Panc1 (cell line): ENCODE measurements around the gene P2RY2. TPM values are rescaled to one million over a fixed set of nuclear protein-coding genes. Genes with fewer than 3 reads are reported as not detected.
A peak's percentile ranks its signal among the peaks of the same experiment; 100 is the strongest.

ENCODE experiments used
- ATAC-seq: fragments of 200-7000 bp; cut with Tn5 transposase; 2 replicates; pipeline ENCODE4 v1.9.1; 2020; ENCODE audit warnings: mild to moderate bottlenecking, moderate library complexity
- BruUV-seq: library from RNA; stranded (reverse); fragments of 400-500 nt; replicated peaks from 2 replicates; lab custom pipeline; 2021; lab: Mats Ljungman, UMichigan
- CTCF ChIA-PET: fragments of 300-600 bp; sonication (Branson Sonifier 250); formaldehyde crosslinking; loops from one replicate; lab custom pipeline; 2022; ENCODE audit warnings: antibody characterized with exemption; lab: Charles Lee
- POLR2A ChIA-PET: fragments of 300-600 bp; sonication (Branson Sonifier 250); formaldehyde crosslinking; loops from one replicate; lab custom pipeline; 2022; ENCODE audit warnings: antibody characterized with exemption; lab: Charles Lee
- DNase-seq: peaks from one replicate; pipeline ENCODE4 v3.0.0-alpha.2; 2010; ENCODE audit warnings: low read depth, low spot score
- H3K27ac ChIP-seq: 2 replicates; pipeline ENCODE4 v1.5.1; 2011; ENCODE audit warnings: mild to moderate bottlenecking, low read length, inconsistent platforms
- H3K27me3 ChIP-seq: fragments of 200-500 bp; sonication (Bioruptor generic); 2 replicates; pipeline ENCODE4 v1.6.0; 2014; ENCODE audit warnings: low read length, inconsistent platforms; ENCODE audit not compliant: control insufficient read depth, insufficient read depth
- H3K36me3 ChIP-seq: fragments of 200-500 bp; sonication (Bioruptor generic); 2 replicates; pipeline ENCODE4 v1.5.1; 2014; ENCODE audit warnings: inconsistent platforms, mild to moderate bottlenecking, low read length, moderate library complexity; ENCODE audit not compliant: control insufficient read depth, insufficient read depth
- H3K4me1 ChIP-seq: 2 replicates; pipeline ENCODE4 v1.5.1; 2011; ENCODE audit warnings: inconsistent platforms, mild to moderate bottlenecking, low read length, moderate library complexity; ENCODE audit not compliant: control insufficient read depth, insufficient read depth
- H3K4me3 ChIP-seq, 2 experiments: 2 replicates each; pipeline ENCODE4 v1.5.1; 2011 to 2012; ENCODE audit warnings: low read depth in 2 of 2, low read length in 2 of 2, mild to moderate bottlenecking in 2 of 2, inconsistent platforms in 1 of 2, moderate library complexity in 1 of 2
- H3K9me3 ChIP-seq: fragments of 200-500 bp; sonication (Bioruptor generic); 2 replicates; pipeline ENCODE4 v1.5.1; 2014; ENCODE audit warnings: low read depth, mild to moderate bottlenecking, inconsistent platforms, low read length, moderate library complexity; ENCODE audit not compliant: control insufficient read depth, insufficient read depth
- POLR2AphosphoS5 ChIP-seq: IDR thresholded peaks from 2 replicates; pipeline ENCODE4 v1.6.1; 2012; ENCODE audit warnings: mild to moderate bottlenecking, low read depth, low read length, moderate library complexity
- SIN3A ChIP-seq: IDR thresholded peaks from 2 replicates; pipeline ENCODE4 v1.6.1; 2012; ENCODE audit warnings: low read depth, mild to moderate bottlenecking, low read length, moderate library complexity, borderline replicate concordance; ENCODE audit not compliant: insufficient read depth
- TCF7L2 ChIP-seq: IDR thresholded peaks from 2 replicates; pipeline ENCODE4 v1.6.1; 2011; ENCODE audit warnings: mild to moderate bottlenecking, low read depth, low read length, inconsistent platforms
- in situ Hi-C: cut with HindIII; loops from 2 replicates; pipeline ENCODE4 v1.10.0; 2016; ENCODE audit warnings: low sequenced_read_pairs, low pct_unique_long_range_greater_than_20kb
- intact Hi-C: fragments of 100-400 bp; cut with micrococcal nuclease; formaldehyde crosslinking; loops from one replicate; pipeline ENCODE4 v1.10.0; 2022; ENCODE audit not compliant: unreplicated experiment
- total RNA-seq: library from RNA; stranded (reverse); gene quantifications from one replicate; pipeline ENCODE4 v1.2.1, GENCODE V29; 2021; ENCODE audit not compliant: unreplicated experiment
- TF ChIP-seq, protein P1 (sequence below), 2 experiments: IDR thresholded peaks; 2 replicates each; pipeline ENCODE4 v1.6.1; 2011 to 2012; ENCODE audit warnings: low read depth in 2 of 2, control low read depth in 1 of 2, low read length in 1 of 2, mild to moderate bottlenecking in 1 of 2, moderate library complexity in 1 of 2; ENCODE audit not compliant: insufficient read depth in 1 of 2
- TF ChIP-seq, protein P2 (sequence below): fragments of 450-650 bp; IDR thresholded peaks from 2 replicates; pipeline ENCODE4 v1.5.1; 2017; ENCODE audit warnings: mild to moderate bottlenecking

P2RY2 gene
- total RNA-seq, 1 experiment from 2014 or later = 2.4 TPM

DNA sequence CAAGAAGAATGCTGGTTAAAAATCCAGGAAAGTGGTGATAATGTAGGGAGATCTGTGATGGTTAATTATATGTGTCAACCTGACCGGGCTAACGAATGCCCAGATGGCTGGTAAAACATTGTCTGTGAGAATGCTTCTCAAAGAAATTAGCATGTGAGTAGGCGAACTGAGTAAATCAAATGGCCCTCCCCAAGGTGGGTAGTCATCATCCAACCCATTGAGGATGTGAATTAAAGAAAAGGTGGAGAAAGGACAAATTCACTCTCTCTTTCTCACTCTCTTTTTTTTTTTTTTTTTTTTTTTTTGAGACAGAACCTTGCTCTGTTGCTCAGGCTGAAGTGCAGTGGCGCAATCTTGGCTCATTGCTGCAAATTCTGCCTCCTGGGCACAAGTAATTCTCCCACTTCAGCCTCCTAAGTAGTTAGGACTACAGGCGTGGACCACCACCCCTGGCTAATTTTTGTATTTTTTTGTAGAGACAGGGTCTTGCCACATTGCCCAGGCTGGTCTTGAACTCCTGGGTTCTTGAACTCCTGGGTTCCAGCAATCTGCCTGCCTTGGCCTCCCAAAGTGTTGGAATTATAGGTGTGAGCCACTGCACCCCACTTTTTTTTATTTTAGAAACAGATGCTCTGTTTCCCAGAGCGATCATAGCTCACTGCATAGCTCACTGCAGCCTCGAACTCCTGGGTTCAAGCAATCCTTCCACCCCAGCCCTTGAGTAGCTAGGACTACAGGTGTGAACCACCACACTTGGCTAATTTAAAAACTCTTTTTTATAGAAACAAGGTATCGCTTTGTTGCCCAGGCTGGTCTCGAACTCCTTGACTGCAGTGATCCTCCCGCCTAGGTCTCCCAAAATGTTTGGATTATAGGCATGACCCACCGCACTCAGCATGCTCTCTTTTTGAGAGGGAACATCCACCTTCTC lies 32.0 kb downstream of the P2RY2 start:
- Histone ChIP-seq H3K27me3 (no peaks in the 10 kb centered on the region), H3K27ac (no peak overlapping the region), H3K4me1 (no peaks in the 10 kb centered on the region; the same call in 1 of the 2 replicates), H3K4me3 (no peak overlapping the region), H3K9me3 (no peaks in the 10 kb centered on the region), H3K36me3 (no peaks in the 10 kb centered on the region)
- POLR2A ChIA-PET = no interaction called here
- DNase-seq = no peak
- TF ChIP-seq SIN3A (no peak), TCF7L2 (no peak), POLR2AphosphoS5 (no peak)
- TF ChIP-seq, protein P1, sequence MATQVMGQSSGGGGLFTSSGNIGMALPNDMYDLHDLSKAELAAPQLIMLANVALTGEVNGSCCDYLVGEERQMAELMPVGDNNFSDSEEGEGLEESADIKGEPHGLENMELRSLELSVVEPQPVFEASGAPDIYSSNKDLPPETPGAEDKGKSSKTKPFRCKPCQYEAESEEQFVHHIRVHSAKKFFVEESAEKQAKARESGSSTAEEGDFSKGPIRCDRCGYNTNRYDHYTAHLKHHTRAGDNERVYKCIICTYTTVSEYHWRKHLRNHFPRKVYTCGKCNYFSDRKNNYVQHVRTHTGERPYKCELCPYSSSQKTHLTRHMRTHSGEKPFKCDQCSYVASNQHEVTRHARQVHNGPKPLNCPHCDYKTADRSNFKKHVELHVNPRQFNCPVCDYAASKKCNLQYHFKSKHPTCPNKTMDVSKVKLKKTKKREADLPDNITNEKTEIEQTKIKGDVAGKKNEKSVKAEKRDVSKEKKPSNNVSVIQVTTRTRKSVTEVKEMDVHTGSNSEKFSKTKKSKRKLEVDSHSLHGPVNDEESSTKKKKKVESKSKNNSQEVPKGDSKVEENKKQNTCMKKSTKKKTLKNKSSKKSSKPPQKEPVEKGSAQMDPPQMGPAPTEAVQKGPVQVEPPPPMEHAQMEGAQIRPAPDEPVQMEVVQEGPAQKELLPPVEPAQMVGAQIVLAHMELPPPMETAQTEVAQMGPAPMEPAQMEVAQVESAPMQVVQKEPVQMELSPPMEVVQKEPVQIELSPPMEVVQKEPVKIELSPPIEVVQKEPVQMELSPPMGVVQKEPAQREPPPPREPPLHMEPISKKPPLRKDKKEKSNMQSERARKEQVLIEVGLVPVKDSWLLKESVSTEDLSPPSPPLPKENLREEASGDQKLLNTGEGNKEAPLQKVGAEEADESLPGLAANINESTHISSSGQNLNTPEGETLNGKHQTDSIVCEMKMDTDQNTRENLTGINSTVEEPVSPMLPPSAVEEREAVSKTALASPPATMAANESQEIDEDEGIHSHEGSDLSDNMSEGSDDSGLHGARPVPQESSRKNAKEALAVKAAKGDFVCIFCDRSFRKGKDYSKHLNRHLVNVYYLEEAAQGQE (IDR thresholded peaks at IDR 0.05; ENCODE audit: insufficient read depth in 1 of 2, low read depth in 2 of 2, low read length in 1 of 2) = no peak
- TF ChIP-seq, protein P2, sequence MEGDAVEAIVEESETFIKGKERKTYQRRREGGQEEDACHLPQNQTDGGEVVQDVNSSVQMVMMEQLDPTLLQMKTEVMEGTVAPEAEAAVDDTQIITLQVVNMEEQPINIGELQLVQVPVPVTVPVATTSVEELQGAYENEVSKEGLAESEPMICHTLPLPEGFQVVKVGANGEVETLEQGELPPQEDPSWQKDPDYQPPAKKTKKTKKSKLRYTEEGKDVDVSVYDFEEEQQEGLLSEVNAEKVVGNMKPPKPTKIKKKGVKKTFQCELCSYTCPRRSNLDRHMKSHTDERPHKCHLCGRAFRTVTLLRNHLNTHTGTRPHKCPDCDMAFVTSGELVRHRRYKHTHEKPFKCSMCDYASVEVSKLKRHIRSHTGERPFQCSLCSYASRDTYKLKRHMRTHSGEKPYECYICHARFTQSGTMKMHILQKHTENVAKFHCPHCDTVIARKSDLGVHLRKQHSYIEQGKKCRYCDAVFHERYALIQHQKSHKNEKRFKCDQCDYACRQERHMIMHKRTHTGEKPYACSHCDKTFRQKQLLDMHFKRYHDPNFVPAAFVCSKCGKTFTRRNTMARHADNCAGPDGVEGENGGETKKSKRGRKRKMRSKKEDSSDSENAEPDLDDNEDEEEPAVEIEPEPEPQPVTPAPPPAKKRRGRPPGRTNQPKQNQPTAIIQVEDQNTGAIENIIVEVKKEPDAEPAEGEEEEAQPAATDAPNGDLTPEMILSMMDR = no peak
- CTCF ChIA-PET = interaction anchor here (0.7 kb wide), 1 partner anchor 135 kb away, joined by 5 read pairs; no protein-coding TSS in a partner anchor
- intact Hi-C loops (no loop called here), in situ Hi-C loops (no loop called here)
- BruUV-seq = no TSS peak
- ATAC-seq = no peak

DNA sequence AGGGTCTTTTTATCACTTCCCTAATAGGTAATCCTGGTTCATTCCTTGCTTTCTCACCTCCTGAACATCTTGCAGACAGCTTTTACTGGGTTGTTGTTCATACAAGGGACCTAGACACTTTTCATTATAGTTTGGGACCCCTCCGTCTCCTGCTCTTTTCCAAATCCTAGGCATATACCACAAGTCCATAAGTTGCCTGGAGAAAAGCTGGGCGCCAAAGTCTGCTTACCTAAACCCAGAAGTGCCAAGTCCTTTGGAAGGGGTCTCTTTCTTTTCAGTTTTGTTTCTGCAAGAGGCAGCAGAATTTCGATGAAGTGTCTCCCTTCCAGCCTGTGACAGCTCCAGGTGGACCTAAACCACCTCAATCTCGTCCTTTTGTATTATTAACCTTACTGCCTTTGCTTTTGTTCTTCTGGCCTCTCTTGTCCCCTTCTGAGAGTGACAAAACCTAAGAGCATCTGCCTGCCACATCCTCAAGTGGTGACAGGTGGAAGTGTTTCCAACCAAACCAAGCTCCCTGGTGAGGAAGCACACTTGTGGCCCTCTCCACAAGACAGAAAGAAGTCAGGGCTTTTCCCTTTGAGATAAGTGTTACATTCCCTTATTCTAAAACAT lies 34.6 kb downstream of the P2RY2 start:
- ATAC-seq = peak; percentile 52; the same call in 1 of the 2 replicates

More for the DNA sequence above, 34.6 kb downstream of the P2RY2 start:
- intact Hi-C loops = no loop called here
- Histone ChIP-seq H3K27ac (no peak overlapping the region), H3K36me3 (no peaks in the 10 kb centered on the region), H3K27me3 (no peaks in the 10 kb centered on the region), H3K4me3 (no peak overlapping the region), H3K9me3 (no peaks in the 10 kb centered on the region), H3K4me1 (peaks cover 9% of the 10 kb centered on the region)
- BruUV-seq = no TSS peak
- in situ Hi-C loops = no loop called here
- TF ChIP-seq, protein P1 (IDR thresholded peaks at IDR 0.05; ENCODE audit: insufficient read depth in 1 of 2, low read depth in 2 of 2, low read length in 1 of 2) = no peak
- TF ChIP-seq, protein P2 = no peak
- TF ChIP-seq SIN3A = no peak
- no peak for TF ChIP-seq POLR2AphosphoS5
- TF ChIP-seq TCF7L2 = no peak
- ChIA-PET CTCF (no interaction called here), POLR2A (interaction anchor here (0.7 kb wide), 1 partner anchor 342 kb away, joined by 5 read pairs; no protein-coding TSS in a partner anchor)
- no peak for DNase-seq
